GM21390 (cell line): ENCODE data around the gene PIK3CB.
"Not testable (repeated sequence)": the region's sequence is repeated elsewhere in the genome, so short reads cannot be mapped to it uniquely, and the experiment has no call there.

Experiments used
- ATAC-seq: cut with Tn5 transposase; IDR thresholded peaks from one replicate; pipeline ENCODE4 v1.9.1; 2021; ENCODE audit not compliant: unreplicated experiment

PIK3CB gene

GRCh38 chr3:138806376-138807080 is 28.2 kb downstream of the PIK3CB start:
- ATAC-seq, result no peak

GRCh38 chr3:138803006-138803653 is 31.6 kb downstream of the PIK3CB start:
- ATAC-seq, result no peak

GRCh38 chr3:138802223-138802622 is 32.5 kb downstream of the PIK3CB start:
- not testable (repeated sequence) for ATAC-seq

- ATAC-seq, result no peak
Measured at GRCh38 chr3:138801792-138802191, 32.9 kb downstream of the PIK3CB start.

DNA sequence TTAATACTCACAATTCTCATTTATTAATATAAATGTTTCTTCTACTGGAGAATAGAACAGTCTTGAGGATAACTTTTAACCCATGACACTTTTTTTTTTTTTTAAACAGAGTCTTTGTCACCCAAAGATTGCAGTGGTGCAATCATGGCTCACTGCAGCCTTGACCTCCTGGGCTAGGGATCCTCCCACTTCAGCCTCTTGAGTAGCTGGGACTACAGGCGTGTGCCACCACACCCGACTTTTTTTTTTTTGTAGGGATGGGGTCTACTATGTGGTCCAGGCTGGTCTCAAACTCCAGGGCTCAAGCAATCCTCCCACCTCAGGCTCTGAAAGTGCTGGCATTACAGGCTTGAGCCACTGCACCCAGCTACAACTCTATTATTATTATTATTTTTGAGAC is 34.5 kb downstream of the PIK3CB start:
- ATAC-seq, result no peak

DNA sequence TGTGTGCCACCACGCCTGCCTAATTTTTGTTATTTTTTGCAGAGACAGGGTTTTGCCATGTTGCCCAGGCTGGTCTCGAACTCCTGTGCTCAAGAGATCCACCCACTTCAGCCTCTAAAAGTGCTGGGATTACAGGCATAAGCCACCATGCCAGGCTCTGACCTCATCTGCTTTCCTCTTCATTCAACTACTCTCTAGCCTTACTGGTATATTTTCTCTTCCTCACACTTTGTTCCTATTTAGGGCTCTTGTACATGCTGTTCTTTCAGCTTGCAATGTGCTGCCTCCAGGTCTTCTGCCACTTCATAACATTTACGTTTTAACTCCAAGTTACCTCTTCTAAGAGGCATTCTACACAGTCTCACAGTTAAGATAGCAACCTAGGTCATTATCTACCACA is 34.9 kb downstream of the PIK3CB start:
- no peak for ATAC-seq

DNA sequence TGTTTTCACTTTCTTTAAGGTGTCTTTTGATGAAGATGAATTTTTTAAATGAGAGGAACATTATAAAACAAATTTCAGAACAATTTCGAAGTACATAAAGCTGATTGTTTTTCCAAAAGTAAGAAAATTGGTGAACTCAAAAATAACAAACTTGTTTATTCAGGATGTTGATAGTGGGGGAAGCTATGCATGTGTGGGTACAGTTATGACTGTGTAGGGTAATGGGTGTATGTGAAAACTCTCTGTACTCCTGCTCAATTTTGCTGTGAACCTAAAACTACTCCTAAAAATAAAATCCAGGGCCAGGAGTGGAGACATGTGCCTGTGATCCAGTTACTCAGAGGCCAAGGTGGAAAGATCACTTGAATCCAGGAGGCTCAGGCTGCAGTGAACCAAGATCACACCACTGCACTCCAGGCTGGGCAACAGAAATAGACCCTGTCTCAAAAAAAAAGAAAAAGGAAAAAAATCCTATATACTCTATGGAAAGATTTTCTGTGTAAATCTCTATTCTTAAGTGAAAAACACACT is 37.2 kb downstream of the PIK3CB start:
- ATAC-seq, result no peak

DNA sequence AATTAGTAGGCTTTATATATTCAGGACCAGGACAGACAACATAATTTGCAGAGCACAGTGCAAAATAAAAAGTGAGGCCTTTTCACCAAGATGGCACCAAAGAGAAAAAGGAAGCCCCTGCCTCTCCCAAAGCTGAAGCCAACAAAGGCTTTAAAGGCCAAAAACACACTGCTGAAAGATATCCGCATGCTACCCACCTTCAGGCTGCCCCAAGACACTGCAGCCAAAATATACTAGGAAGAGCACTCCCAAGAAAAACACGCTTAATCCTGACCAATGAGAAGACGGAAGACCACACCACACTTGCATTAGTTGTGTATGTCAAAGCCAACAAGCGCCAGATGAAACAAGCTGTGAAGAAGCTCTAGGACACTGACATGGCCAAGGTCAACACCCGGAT is 38.0 kb downstream of the PIK3CB start:
- ATAC-seq, result no peak

DNA sequence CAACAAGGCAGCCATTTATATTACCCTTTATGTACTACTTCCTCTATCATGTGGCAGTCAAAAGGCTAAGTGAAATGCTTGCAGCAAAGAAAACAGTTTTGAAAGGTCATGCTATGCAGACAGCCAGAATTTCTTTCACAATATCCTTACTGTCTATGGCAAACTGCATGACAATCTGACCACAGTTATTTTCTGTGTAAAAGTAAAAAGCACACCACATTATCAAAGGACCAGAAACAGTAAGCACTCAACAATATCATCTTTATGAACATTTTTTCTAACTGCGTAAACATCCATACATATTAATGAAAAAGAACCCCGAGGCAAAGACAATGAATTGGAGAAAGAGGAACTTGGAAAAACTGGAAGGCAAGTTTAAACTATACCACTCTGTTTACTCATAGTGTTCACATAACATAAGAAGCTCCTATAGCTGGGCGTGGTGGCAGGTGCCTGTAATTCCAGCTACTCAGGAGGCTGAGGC is 47.9 kb downstream of the PIK3CB start:
- ATAC-seq, result no peak

- no peak for ATAC-seq
Measured at GRCh38 chr3:138785951-138786350, 48.8 kb downstream of the PIK3CB start.

- not testable (repeated sequence) for ATAC-seq
Measured at GRCh38 chr3:138785362-138785857, 49.3 kb downstream of the PIK3CB start.

DNA sequence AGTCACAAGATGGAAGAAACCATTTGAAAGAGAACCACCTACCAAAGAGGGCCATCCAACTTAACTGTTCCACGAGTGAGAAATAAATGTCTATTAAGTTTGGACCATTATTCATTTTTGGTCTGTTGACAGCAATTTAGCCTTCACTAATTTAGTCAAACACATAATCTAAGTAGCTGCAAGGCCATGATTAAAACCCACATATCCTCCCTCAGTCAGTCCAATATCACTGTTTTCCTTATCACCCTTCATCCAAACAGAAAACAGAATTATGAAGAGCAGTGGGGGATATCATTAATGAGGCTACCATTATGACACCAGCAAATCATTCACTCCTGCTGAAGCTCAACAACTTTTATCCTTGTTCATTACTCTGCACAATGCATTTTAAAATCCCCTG is 52.0 kb downstream of the PIK3CB start:
- no peak for ATAC-seq

DNA sequence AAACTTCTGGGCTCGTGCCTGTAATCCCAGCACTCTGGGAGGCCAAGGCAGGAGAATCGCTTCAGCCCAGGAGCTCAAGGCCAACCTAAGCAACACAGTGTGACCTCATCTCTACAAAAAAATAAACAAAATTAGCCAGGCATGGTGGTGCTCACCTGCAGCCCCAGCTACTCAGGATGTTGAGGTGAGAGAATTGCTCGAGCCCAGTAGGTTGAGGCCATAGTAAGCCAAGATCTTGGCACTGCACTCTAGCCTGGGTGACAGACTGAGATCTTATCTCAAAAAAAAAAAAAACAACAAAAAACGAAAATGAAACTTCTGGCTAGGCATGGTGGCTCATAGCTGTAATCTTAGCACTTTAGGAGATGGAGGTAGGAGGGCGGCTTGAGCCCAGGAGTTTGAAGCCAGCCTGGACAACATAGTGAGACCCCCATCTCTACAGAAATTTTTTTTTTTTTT is 53.7 kb downstream of the PIK3CB start:
- peak; percentile 85 for ATAC-seq

DNA sequence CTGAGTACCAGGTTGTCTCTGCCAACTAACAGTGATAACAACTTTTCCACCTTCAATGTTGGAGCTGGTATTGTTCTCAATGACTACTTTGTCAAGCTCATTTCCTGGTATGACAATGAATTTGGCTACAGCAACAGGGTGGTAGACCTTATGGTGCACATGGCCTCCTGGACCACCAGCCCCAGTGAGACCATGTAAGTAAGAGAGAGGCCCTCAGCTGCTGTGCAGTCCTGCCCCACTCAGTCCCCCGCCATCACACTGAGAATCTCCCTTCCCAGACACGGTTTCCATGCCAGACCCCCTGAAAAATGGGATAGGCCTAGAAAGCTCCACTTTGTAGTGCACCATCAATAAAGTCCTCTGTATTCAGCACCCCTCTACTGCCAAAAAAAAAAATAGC is 56.1 kb downstream of the PIK3CB start:
- ATAC-seq, result no peak

DNA sequence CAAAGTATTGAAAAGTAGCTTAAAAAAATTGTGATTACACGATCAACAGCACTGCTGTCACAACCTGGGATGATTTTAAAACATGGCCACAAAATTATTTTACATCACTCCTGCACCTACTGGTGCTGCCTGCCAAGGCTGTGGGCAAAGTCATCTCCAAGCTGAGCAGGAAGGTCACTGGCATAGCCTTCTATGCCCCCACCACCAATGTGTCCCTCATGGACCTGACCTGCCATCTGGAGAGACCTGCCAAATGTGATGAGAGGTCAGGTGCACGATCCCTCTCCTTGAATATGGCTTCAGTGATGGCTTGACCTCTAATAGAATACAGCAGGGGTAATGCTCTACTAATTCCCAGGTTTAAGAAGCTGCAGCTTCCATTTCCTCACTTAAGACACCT is 57.8 kb downstream of the PIK3CB start:
- ATAC-seq, result no peak

- no peak for ATAC-seq
Measured at GRCh38 chr3:138775254-138775595, 59.5 kb downstream of the PIK3CB start.

GRCh38 chr3:138774529-138775253 is 60.0 kb downstream of the PIK3CB start:
- peak; percentile 82 for ATAC-seq

DNA sequence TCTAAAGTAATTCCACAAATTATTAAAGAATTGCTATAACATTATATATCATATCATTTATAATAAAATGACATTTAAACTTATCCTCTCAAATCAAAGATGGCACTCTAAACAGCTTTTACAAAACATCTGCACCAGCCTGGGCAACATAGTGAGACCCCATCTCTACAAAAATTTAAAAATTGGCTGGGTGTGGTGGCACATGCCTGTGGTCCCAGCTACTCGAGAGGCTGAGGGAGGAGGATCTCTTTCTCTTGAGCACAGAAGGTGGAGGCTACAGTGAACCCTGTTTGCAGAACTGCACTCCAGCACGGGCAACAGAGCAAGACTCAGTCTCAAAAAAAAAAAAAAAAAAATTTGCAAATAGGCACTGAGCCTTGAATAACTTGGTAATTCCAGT is 63.1 kb downstream of the PIK3CB start:
- no peak for ATAC-seq

GRCh38 chr3:138769616-138770015 is 65.1 kb downstream of the PIK3CB start:
- no peak for ATAC-seq

- no peak for ATAC-seq
Measured at GRCh38 chr3:138768946-138769345, 65.8 kb downstream of the PIK3CB start.

- ATAC-seq, result no peak
Measured at GRCh38 chr3:138768125-138768524, 66.6 kb downstream of the PIK3CB start.
